PFSK-1 (cell line): ENCODE results near the gene IFT122.

ENCODE experiments used
- FOXP2 ChIP-seq: optimal IDR thresholded peaks from 2 replicates; pipeline ENCODE3; 2011; ENCODE audit warnings: borderline replicate concordance, control low read depth, inconsistent platforms; ENCODE audit not compliant: insufficient read depth; ENCODE audit errors: extremely low read length, extremely low read depth
- POLR2AphosphoS5 ChIP-seq: IDR thresholded peaks from 2 replicates; pipeline ENCODE4 v1.6.1; 2012; ENCODE audit warnings: low read depth, mild to moderate bottlenecking, control low read depth, low read length, moderate library complexity
- SIN3A ChIP-seq: IDR thresholded peaks from 2 replicates; pipeline ENCODE4 v1.6.1; 2012; ENCODE audit warnings: mild to moderate bottlenecking, low read length, moderate library complexity, borderline replicate concordance; ENCODE audit not compliant: insufficient read depth
- TAF1 ChIP-seq: IDR thresholded peaks from 2 replicates; pipeline ENCODE4 v1.6.1; 2012; ENCODE audit warnings: low read length, control low read depth, borderline replicate concordance; ENCODE audit not compliant: insufficient read depth
- TF ChIP-seq, protein P1 (sequence below), 2 experiments: IDR thresholded peaks; 2 replicates each; pipeline versions ENCODE4 v1.6.1 to v1.8.0; 2011 to 2012; ENCODE audit warnings: low read depth in 2 of 2, low read length in 2 of 2, control low read depth in 1 of 2, inconsistent platforms in 1 of 2, mild to moderate bottlenecking in 1 of 2, moderate library complexity in 1 of 2; ENCODE audit not compliant: insufficient read depth in 1 of 2

DNA sequence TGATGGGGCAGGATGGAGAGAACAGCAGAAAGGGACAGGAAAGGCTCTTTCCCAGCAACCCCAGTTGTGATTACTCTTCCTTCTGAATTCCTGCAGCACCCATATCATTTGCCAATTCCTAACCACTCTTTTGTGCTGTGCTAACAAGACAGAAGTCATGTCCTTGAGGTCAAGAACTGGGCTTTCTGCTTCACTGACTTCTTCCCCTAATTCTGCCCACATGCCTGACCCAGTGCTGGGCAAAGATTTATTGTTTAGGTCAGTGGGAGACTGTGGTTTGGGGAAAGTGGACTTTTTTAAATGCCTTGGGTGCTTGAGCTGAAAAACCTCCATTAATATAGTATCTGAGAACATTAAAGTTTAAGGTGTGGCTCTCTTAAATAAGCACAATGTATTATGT lies 7.4 kb upstream of the IFT122 start:
- TF ChIP-seq, protein P1, sequence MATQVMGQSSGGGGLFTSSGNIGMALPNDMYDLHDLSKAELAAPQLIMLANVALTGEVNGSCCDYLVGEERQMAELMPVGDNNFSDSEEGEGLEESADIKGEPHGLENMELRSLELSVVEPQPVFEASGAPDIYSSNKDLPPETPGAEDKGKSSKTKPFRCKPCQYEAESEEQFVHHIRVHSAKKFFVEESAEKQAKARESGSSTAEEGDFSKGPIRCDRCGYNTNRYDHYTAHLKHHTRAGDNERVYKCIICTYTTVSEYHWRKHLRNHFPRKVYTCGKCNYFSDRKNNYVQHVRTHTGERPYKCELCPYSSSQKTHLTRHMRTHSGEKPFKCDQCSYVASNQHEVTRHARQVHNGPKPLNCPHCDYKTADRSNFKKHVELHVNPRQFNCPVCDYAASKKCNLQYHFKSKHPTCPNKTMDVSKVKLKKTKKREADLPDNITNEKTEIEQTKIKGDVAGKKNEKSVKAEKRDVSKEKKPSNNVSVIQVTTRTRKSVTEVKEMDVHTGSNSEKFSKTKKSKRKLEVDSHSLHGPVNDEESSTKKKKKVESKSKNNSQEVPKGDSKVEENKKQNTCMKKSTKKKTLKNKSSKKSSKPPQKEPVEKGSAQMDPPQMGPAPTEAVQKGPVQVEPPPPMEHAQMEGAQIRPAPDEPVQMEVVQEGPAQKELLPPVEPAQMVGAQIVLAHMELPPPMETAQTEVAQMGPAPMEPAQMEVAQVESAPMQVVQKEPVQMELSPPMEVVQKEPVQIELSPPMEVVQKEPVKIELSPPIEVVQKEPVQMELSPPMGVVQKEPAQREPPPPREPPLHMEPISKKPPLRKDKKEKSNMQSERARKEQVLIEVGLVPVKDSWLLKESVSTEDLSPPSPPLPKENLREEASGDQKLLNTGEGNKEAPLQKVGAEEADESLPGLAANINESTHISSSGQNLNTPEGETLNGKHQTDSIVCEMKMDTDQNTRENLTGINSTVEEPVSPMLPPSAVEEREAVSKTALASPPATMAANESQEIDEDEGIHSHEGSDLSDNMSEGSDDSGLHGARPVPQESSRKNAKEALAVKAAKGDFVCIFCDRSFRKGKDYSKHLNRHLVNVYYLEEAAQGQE (IDR thresholded peaks at IDR 0.05; ENCODE audit: insufficient read depth in 1 of 2, low read depth in 2 of 2, low read length in 2 of 2): no peak
- TF ChIP-seq TAF1: no peak
- TF ChIP-seq POLR2AphosphoS5: no peak
- no peak for TF ChIP-seq FOXP2
- TF ChIP-seq SIN3A: no peak
